Trophoblast cell (in vitro differentiated cells and primary cell): ENCODE measurements around the gene PVALEF.

ENCODE experiments used
- DNase-seq, 2 donors: peaks; one replicate each; pipeline ENCODE4 v3.0.0-alpha.2; 2016
- H2AFZ ChIP-seq: 2 replicates; pipeline ENCODE4 v1.6.1; 2013; ENCODE audit warnings: low read length, moderate library complexity, mild to moderate bottlenecking; ENCODE audit not compliant: insufficient read depth, poor library complexity
- H2AK5ac ChIP-seq: 2 replicates; pipeline ENCODE4 v1.6.1; 2013; ENCODE audit warnings: mild to moderate bottlenecking, low read length
- H2BK120ac ChIP-seq: 2 replicates; pipeline ENCODE4 v1.6.1; 2013; ENCODE audit warnings: low read length, mild to moderate bottlenecking, moderate library complexity; ENCODE audit not compliant: insufficient read depth, poor library complexity
- H2BK12ac ChIP-seq: 2 replicates; pipeline ENCODE4 v1.6.1; 2013; ENCODE audit warnings: mild to moderate bottlenecking, low read length, moderate library complexity
- H2BK5ac ChIP-seq: 2 replicates; pipeline ENCODE4 v1.6.1; 2013; ENCODE audit warnings: low read length, low read depth, moderate library complexity, mild to moderate bottlenecking; ENCODE audit not compliant: poor library complexity
- H3K14ac ChIP-seq: 2 replicates; pipeline ENCODE4 v1.6.1; 2013; ENCODE audit warnings: mild to moderate bottlenecking, low read length
- H3K18ac ChIP-seq: 2 replicates; pipeline ENCODE4 v1.6.1; 2013; ENCODE audit warnings: mild to moderate bottlenecking, low read length
- H3K23ac ChIP-seq: 2 replicates; pipeline ENCODE4 v1.6.1; 2013; ENCODE audit warnings: low read length
- H3K27ac ChIP-seq: 2 replicates; pipeline ENCODE4 v1.5.1; 2013; ENCODE audit warnings: low read depth, mild to moderate bottlenecking, inconsistent platforms, low read length, moderate library complexity
- H3K27me3 ChIP-seq: 2 replicates; pipeline ENCODE4 v1.6.1; 2013; ENCODE audit warnings: inconsistent platforms, mild to moderate bottlenecking, low read length, moderate library complexity; ENCODE audit not compliant: insufficient read depth
- H3K36me3 ChIP-seq, 2 experiments: 1 replicate in 1 of 2; 2 replicates in 1 of 2; pipeline ENCODE4 v1.6.1; 2013; ENCODE audit warnings: low read length in 2 of 2, mild to moderate bottlenecking in 2 of 2, moderate library complexity in 1 of 2; ENCODE audit not compliant: insufficient read depth in 2 of 2, control insufficient read depth in 1 of 2
- H3K4ac ChIP-seq: 2 replicates; pipeline ENCODE4 v1.6.1; 2013; ENCODE audit warnings: low read depth, mild to moderate bottlenecking, low read length, moderate library complexity
- H3K4me1 ChIP-seq, 2 experiments: 1 replicate in 1 of 2; 2 replicates in 1 of 2; pipeline ENCODE4 v1.6.1; 2013; ENCODE audit warnings: low read length in 2 of 2, mild to moderate bottlenecking in 2 of 2, moderate library complexity in 1 of 2; ENCODE audit not compliant: insufficient read depth in 2 of 2, control insufficient read depth in 1 of 2
- H3K4me2 ChIP-seq: 2 replicates; pipeline ENCODE4 v1.6.1; 2013; ENCODE audit warnings: inconsistent platforms, mild to moderate bottlenecking, low read length, moderate library complexity
- H3K4me3 ChIP-seq: 2 replicates; pipeline ENCODE4 v1.5.1; 2013; ENCODE audit warnings: mild to moderate bottlenecking, low read depth, low read length, inconsistent platforms
- H3K79me1 ChIP-seq: one replicate; pipeline ENCODE4 v1.6.1; 2013; ENCODE audit warnings: low read length
- H3K79me2 ChIP-seq: 2 replicates; pipeline ENCODE4 v1.6.1; 2013; ENCODE audit warnings: low read length, mild to moderate bottlenecking; ENCODE audit not compliant: control insufficient read depth, insufficient read depth, poor library complexity
- H3K9ac ChIP-seq: 2 replicates; pipeline ENCODE4 v1.6.1; 2013; ENCODE audit warnings: mild to moderate bottlenecking, low read length
- H3K9me3 ChIP-seq: 2 replicates; pipeline ENCODE4 v1.6.1; 2013; ENCODE audit warnings: low read depth, mild to moderate bottlenecking, control low read depth, inconsistent platforms, low read length; ENCODE audit not compliant: insufficient read depth
- H4K12ac ChIP-seq: 2 replicates; pipeline ENCODE4 v1.6.1; 2013; ENCODE audit warnings: low read depth, mild to moderate bottlenecking, low read length, moderate library complexity
- H4K8ac ChIP-seq: 2 replicates; pipeline ENCODE4 v1.6.1; 2013; ENCODE audit warnings: low read depth, mild to moderate bottlenecking, low read length, moderate library complexity
- H4K91ac ChIP-seq: one replicate; pipeline ENCODE4 v1.6.1; 2013; ENCODE audit warnings: low read depth, mild to moderate bottlenecking, low read length, moderate library complexity
- WGBS: extraction: QIAGEN DNeasy Blood & Tissue Kit; methylation state at CpG from one replicate; pipeline ENCODE4 v1.1.7; 2013; ENCODE audit warnings: missing lambda C conversion rate; ENCODE audit not compliant: insufficient read length, insufficient coverage; ENCODE audit errors: extremely low coverage; 5-methylcytosine and 5-hydroxymethylcytosine counted together

Gene PVALEF

GRCh38 chr17:81170727-81171494 lies 5.6 kb downstream of the PVALEF start:
- no peak for DNase-seq
- Histone ChIP-seq H4K8ac (no peak overlapping the region), H2AFZ (no peak overlapping the region), H3K36me3 (no peaks in the 10 kb centered on the region), H4K12ac (no peak overlapping the region), H3K9ac (no peak overlapping the region), H3K23ac (no peak overlapping the region), H3K79me1 (no peaks in the 10 kb centered on the region), H3K4me2 (no peak overlapping the region), H2AK5ac (no peak overlapping the region), H3K27ac (no peak overlapping the region), H2BK12ac (no peak overlapping the region), H2BK120ac (no peak overlapping the region), H2BK5ac (no peak overlapping the region), H3K79me2 (no peaks in the 10 kb centered on the region), H3K4me3 (no peak overlapping the region), H3K4me1 (no peaks in the 10 kb centered on the region), H3K4ac (no peak overlapping the region), H3K18ac (no peak overlapping the region), H3K27me3 (peaks cover 4% of the 10 kb centered on the region), H4K91ac (no peak overlapping the region), H3K9me3 (peaks cover 10% of the 10 kb centered on the region), H3K14ac (no peak overlapping the region)
- WGBS = no CpG with 5 or more reads among the region's 15 CpGs

GRCh38 chr17:81171941-81172340 lies 6.6 kb downstream of the PVALEF start:
- no peak overlapping the region for H3K4ac ChIP-seq
- no peak overlapping the region for H4K8ac ChIP-seq
- H4K12ac ChIP-seq = no peak overlapping the region
- H3K14ac ChIP-seq = no peak overlapping the region
- peaks cover 1% of the 10 kb centered on the region for H3K27me3 ChIP-seq
- no peak overlapping the region for H3K4me2 ChIP-seq
- H3K79me1 ChIP-seq = no peaks in the 10 kb centered on the region
- H3K4me3 ChIP-seq = no peak overlapping the region
- no peaks in the 10 kb centered on the region for H3K4me1 ChIP-seq
- peaks cover 10% of the 10 kb centered on the region for H3K9me3 ChIP-seq
- H2BK5ac ChIP-seq = no peak overlapping the region
- H2BK120ac ChIP-seq = no peak overlapping the region
- no peak overlapping the region for H3K18ac ChIP-seq
- no peaks in the 10 kb centered on the region for H3K79me2 ChIP-seq
- H2AFZ ChIP-seq = no peak overlapping the region
- H2BK12ac ChIP-seq = no peak overlapping the region
- H3K27ac ChIP-seq = no peak overlapping the region
- no peaks in the 10 kb centered on the region for H3K36me3 ChIP-seq
- no peak overlapping the region for H3K23ac ChIP-seq
- H4K91ac ChIP-seq = no peak overlapping the region
- no peak overlapping the region for H3K9ac ChIP-seq
- no peak for DNase-seq
- WGBS = no CpG with 5 or more reads among the region's 8 CpGs
- H2AK5ac ChIP-seq = no peak overlapping the region

- H3K27ac ChIP-seq = no peak overlapping the region
- peaks cover 10% of the 10 kb centered on the region for H3K9me3 ChIP-seq
- no peak overlapping the region for H4K12ac ChIP-seq
- no peak overlapping the region for H3K4me2 ChIP-seq
- H2AFZ ChIP-seq = no peak overlapping the region
- no peak overlapping the region for H3K18ac ChIP-seq
- no peaks in the 10 kb centered on the region for H3K27me3 ChIP-seq
- H4K91ac ChIP-seq = no peak overlapping the region
- H3K23ac ChIP-seq = no peak overlapping the region
- no peak overlapping the region for H4K8ac ChIP-seq
- no peaks in the 10 kb centered on the region for H3K79me2 ChIP-seq
- no peak overlapping the region for H3K14ac ChIP-seq
- no peak overlapping the region for H2BK12ac ChIP-seq
- no peak overlapping the region for H2BK120ac ChIP-seq
- no peak overlapping the region for H2BK5ac ChIP-seq
- no peaks in the 10 kb centered on the region for H3K4me1 ChIP-seq
- H3K36me3 ChIP-seq = no peaks in the 10 kb centered on the region
- WGBS = no CpG with 5 or more reads among the region's 11 CpGs
- H3K4me3 ChIP-seq = no peak overlapping the region
- H2AK5ac ChIP-seq = no peak overlapping the region
- H3K79me1 ChIP-seq = no peaks in the 10 kb centered on the region
- H3K9ac ChIP-seq = no peak overlapping the region
- DNase-seq = no peak
- H3K4ac ChIP-seq = no peak overlapping the region
Observed at GRCh38 chr17:81173052-81173761, 7.9 kb downstream of the PVALEF start.

- H2BK12ac ChIP-seq = no peak overlapping the region
- H3K79me1 ChIP-seq = no peaks in the 10 kb centered on the region
- H2BK5ac ChIP-seq = no peak overlapping the region
- no peak overlapping the region for H2BK120ac ChIP-seq
- no peak overlapping the region for H3K14ac ChIP-seq
- H3K4ac ChIP-seq = no peak overlapping the region
- no peak overlapping the region for H3K9ac ChIP-seq
- H3K9me3 ChIP-seq = peaks cover 10% of the 10 kb centered on the region
- DNase-seq = no peak
- H3K79me2 ChIP-seq = no peaks in the 10 kb centered on the region
- no peak overlapping the region for H2AFZ ChIP-seq
- no peak overlapping the region for H3K18ac ChIP-seq
- no peak overlapping the region for H3K4me3 ChIP-seq
- no peak overlapping the region for H2AK5ac ChIP-seq
- no peak overlapping the region for H4K91ac ChIP-seq
- WGBS = no CpG with 5 or more reads among the region's 1 CpG
- H3K23ac ChIP-seq = no peak overlapping the region
- H4K8ac ChIP-seq = no peak overlapping the region
- no peak overlapping the region for H3K4me2 ChIP-seq
- no peak overlapping the region for H3K27ac ChIP-seq
- no peaks in the 10 kb centered on the region for H3K4me1 ChIP-seq
- no peak overlapping the region for H4K12ac ChIP-seq
- no peaks in the 10 kb centered on the region for H3K27me3 ChIP-seq
- no peaks in the 10 kb centered on the region for H3K36me3 ChIP-seq
Observed at GRCh38 chr17:81173762-81174155, 8.5 kb downstream of the PVALEF start.
